ENCODE data around the gene MOB2.

- TF ChIP-seq PRDM4 (CRISPR knock-in tag; IDR thresholded peaks at IDR 0.05; ENCODE audit: borderline replicate concordance) (no peak), ZNF703 (CRISPR knock-in tag; IDR thresholded peaks at IDR 0.05; ENCODE audit: borderline replicate concordance) (no peak), MAX (IDR thresholded peaks at IDR 0.05) (no peak), NR0B2 (CRISPR knock-in tag; IDR thresholded peaks at IDR 0.05) (no peak)
Observed at GRCh38 chr11:1504581-1505290, 18.2 kb upstream of the MOB2 start.
